Uterus (tissue), 4 donors: ENCODE results near the gene PLCH2. TPM values are rescaled to one million over a fixed set of nuclear protein-coding genes. Genes with fewer than 3 reads are reported as not detected.

ENCODE experiments used
- DNase-seq, 2 donors: peaks; one replicate each; pipeline ENCODE4 v3.0.0-alpha.2; 2019 to 2020
- H3K27ac ChIP-seq, 2 donors: fragments of 200-600 bp; sonication (generic); 1 replicate in 1 of 2; 2 replicates in 1 of 2; pipeline ENCODE4 v1.5.1; 2016 to 2018
- H3K27me3 ChIP-seq, 2 donors: fragments of 200-600 bp; sonication (generic); one replicate each; pipeline ENCODE4 v1.5.1; 2018 to 2019; ENCODE audit warnings: control low read depth in 1 of 2
- H3K36me3 ChIP-seq, 2 donors: fragments of 200-600 bp; sonication (generic); one replicate each; pipeline ENCODE4 v1.5.1; 2019; ENCODE audit warnings: control low read depth in 1 of 2
- H3K4me1 ChIP-seq, 2 donors: fragments of 200-600 bp; sonication (generic); one replicate each; pipeline ENCODE4 v1.5.1; 2018 to 2019; ENCODE audit warnings: control low read depth in 1 of 2
- H3K4me3 ChIP-seq, 2 donors: fragments of 200-600 bp; sonication (generic); 1 replicate in 1 of 2; 2 replicates in 1 of 2; pipeline ENCODE4 v1.5.1; 2018 to 2019; ENCODE audit warnings: mild to moderate bottlenecking in 1 of 2
- H3K9me3 ChIP-seq, 2 donors: fragments of 200-600 bp; sonication (generic); one replicate each; pipeline ENCODE4 v1.5.1; 2019; ENCODE audit warnings: control low read depth in 1 of 2
- POLR2A ChIP-seq, 2 donors: fragments of 450-650 bp; IDR thresholded peaks; one replicate each; pipeline ENCODE4 v1.6.1; 2016; ENCODE audit warnings: antibody characterized with exemption in 2 of 2, mild to moderate bottlenecking in 1 of 2, moderate library complexity in 1 of 2
- intact Hi-C: fragments of 100-400 bp; cut with DNase I; formaldehyde crosslinking; loops from one replicate; pipeline ENCODE4 v1.15.1; 2023; ENCODE audit warnings: low total_unique reads
- total RNA-seq, 4 donors: library from RNA; depleted of rRNA in 3 of 4; stranded (reverse); fragments of >200 nt in 3 of 4; gene quantifications; one replicate each; pipeline versions ENCODE4 v1.1.0 to v1.2.4, GENCODE V29; 2014 to 2023
- TF ChIP-seq, protein P1 (sequence below), 4 experiments: fragments of 200-600 bp in 2 of 4; fragments of 450-650 bp in 2 of 4; sonication (generic) in 2 of 4; IDR thresholded peaks; one replicate each; pipeline ENCODE4 v1.5.1; 2016 to 2019; ENCODE audit warnings: antibody characterized with exemption in 4 of 4, mild to moderate bottlenecking in 2 of 4, moderate library complexity in 1 of 4
- donor health status: DM: yes; HTN: yes; CAD: no.

Gene PLCH2
- total RNA-seq, 4 donors from 2014 or later = 0.21 to 3.0 TPM; not detected in 2

DNA sequence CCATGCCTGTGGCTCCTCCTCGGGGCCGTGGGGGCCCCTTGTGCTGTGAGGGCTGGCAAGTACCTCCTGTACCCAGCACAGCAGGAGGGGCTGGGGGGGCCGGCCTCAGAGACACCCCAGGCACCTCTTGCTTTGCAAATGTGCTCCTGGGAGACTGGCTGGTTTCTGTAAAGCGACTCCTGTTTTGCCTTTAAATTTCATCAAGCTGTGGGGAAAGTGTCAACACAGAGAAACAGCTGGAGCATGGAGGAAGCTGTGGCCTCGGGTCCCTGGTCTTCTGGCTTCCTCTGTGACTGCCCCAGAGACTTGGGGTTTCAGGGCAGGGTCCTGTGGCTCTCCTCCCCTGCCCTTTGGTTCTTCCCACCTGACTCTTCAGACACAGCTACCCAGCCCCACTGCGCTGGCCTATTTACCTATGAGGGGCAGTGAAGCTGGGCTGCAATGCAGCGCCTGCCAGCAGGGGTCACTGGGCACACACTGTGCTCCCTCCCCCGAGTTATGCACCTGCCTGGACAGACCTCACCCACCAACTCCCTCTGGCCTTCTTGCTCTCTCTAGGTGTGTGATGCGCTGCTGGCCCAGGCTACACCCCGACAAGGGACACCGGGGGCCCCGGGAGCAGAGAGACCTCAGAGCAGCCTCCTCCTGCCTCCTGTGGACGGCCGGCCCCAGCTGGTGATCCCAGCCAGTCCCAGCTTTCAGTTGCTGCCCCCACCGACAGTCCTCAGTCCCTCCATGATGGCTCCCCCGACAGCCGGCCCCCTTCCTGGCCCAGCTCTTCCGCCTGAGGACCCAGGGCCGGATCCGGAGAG lies 46.1 kb upstream of the PLCH2 start:
- intact Hi-C loops = no loop called here
- H3K4me3 ChIP-seq = no peak overlapping the region
- H3K36me3 ChIP-seq = no peaks in the 10 kb centered on the region
- TF ChIP-seq POLR2A (IDR thresholded peaks at IDR 0.05) = no peak
- TF ChIP-seq, protein P1, sequence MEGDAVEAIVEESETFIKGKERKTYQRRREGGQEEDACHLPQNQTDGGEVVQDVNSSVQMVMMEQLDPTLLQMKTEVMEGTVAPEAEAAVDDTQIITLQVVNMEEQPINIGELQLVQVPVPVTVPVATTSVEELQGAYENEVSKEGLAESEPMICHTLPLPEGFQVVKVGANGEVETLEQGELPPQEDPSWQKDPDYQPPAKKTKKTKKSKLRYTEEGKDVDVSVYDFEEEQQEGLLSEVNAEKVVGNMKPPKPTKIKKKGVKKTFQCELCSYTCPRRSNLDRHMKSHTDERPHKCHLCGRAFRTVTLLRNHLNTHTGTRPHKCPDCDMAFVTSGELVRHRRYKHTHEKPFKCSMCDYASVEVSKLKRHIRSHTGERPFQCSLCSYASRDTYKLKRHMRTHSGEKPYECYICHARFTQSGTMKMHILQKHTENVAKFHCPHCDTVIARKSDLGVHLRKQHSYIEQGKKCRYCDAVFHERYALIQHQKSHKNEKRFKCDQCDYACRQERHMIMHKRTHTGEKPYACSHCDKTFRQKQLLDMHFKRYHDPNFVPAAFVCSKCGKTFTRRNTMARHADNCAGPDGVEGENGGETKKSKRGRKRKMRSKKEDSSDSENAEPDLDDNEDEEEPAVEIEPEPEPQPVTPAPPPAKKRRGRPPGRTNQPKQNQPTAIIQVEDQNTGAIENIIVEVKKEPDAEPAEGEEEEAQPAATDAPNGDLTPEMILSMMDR (IDR thresholded peaks at IDR 0.05) = no peak
- H3K27me3 ChIP-seq = no peaks in the 10 kb centered on the region
- DNase-seq = no peak
- no peaks in the 10 kb centered on the region for H3K9me3 ChIP-seq
- H3K4me1 ChIP-seq = no peaks in the 10 kb centered on the region
- H3K27ac ChIP-seq = no peak overlapping the region

DNA sequence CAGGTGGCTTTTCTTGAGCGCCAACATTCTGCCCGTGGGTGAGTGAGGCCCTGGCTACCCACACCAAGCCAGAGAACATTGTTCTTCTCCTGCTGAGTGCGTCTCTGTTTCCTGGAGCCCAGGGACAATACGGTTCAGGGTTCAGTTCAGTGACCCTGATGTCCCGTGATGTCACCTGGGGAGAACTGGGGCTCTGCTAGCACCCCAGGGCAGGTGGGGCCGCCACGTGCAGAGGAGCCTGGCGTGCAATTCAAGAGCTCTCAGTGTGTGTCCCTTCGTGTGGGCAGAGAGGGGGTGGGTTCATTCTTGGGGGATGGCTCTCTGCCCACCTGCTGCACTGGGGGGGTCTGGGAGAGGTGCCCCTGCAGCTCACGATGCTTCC lies 45.5 kb upstream of the PLCH2 start:
- no peak overlapping the region for H3K27ac ChIP-seq
- H3K27me3 ChIP-seq = no peaks in the 10 kb centered on the region
- no peak for TF ChIP-seq POLR2A (IDR thresholded peaks at IDR 0.05)
- no peak overlapping the region for H3K4me3 ChIP-seq
- DNase-seq = no peak
- H3K36me3 ChIP-seq = no peaks in the 10 kb centered on the region
- H3K9me3 ChIP-seq = no peaks in the 10 kb centered on the region
- no peaks in the 10 kb centered on the region for H3K4me1 ChIP-seq
- intact Hi-C loops = no loop called here

DNA sequence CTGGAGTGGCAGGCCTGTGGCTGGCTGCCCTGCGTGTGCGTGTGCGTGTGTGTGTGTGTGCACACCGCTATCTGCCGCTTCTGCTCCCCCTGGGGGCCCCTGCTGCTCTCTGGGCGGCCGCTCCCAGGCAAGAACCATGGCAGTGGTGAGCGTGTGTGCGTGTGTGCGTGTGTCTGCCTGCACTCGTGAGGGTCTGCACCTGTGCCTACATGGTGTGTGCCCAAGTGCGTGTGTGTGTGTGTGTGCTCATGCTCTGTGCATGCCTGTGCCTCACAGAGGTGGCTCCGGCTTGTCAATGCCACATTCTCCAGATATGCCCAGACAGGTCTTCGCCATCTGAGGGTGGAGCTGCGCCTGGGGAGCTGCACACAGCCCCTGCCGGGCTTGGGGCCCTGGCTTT lies 45.0 kb upstream of the PLCH2 start:
- H3K27ac ChIP-seq = no peak overlapping the region
- no peaks in the 10 kb centered on the region for H3K9me3 ChIP-seq
- no peaks in the 10 kb centered on the region for H3K27me3 ChIP-seq
- H3K4me1 ChIP-seq = no peaks in the 10 kb centered on the region
- no peak for DNase-seq
- intact Hi-C loops = no loop called here
- no peaks in the 10 kb centered on the region for H3K36me3 ChIP-seq
- no peak overlapping the region for H3K4me3 ChIP-seq
- TF ChIP-seq, protein P1 (IDR thresholded peaks at IDR 0.05) = no peak
- TF ChIP-seq POLR2A (IDR thresholded peaks at IDR 0.05) = no peak

DNA sequence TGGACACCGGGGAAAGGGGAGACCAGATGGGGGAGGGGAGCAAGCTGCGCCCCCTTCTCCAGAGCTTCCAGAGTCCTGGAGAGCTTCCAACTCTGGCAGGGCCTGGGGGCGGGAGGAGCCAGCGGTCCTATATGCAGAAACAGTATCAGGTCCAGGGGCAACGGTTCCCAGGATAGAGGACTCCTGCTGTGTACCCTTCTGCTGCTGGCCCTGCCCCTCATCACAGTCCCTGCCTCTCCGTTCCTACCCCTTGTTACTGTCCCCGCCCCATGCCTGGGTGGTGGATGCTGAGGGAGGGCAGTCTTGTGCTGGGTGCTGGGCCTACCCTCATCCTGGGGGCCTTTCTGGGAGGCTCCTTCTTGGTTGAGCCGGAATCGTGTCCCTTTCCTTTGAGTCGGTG lies 44.6 kb upstream of the PLCH2 start:
- no peaks in the 10 kb centered on the region for H3K36me3 ChIP-seq
- no peaks in the 10 kb centered on the region for H3K27me3 ChIP-seq
- H3K9me3 ChIP-seq = no peaks in the 10 kb centered on the region
- H3K4me1 ChIP-seq = no peaks in the 10 kb centered on the region
- intact Hi-C loops = no loop called here
- H3K27ac ChIP-seq = no peak overlapping the region
- DNase-seq = no peak
- H3K4me3 ChIP-seq = no peak overlapping the region
- TF ChIP-seq, protein P1 (IDR thresholded peaks at IDR 0.05) = no peak
- TF ChIP-seq POLR2A (IDR thresholded peaks at IDR 0.05) = no peak

DNA sequence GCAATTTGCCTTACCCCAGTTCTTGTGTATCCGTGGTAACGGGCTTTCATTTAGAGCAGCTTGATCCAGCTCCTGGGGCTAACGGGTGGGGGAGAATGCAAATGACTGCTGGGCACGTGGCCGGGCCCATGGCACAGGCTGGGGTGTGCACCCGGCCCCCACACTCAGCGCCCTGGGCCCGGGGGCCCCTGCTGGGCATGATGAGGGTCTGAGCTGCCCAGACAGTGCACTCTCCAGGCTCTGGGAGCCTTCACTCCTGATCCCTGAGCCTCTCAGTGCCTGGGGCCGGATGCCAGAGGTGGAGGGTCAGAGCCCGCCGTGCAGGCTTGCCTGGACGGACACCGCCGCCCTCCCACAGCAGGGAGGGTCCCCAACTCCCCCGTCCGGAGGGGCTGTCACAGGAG lies 43.6 kb upstream of the PLCH2 start:
- H3K27me3 ChIP-seq = no peaks in the 10 kb centered on the region
- DNase-seq = no peak
- H3K36me3 ChIP-seq = no peaks in the 10 kb centered on the region
- H3K4me3 ChIP-seq = no peak overlapping the region
- intact Hi-C loops = no loop called here
- H3K27ac ChIP-seq = no peak overlapping the region
- no peak for TF ChIP-seq POLR2A (IDR thresholded peaks at IDR 0.05)
- TF ChIP-seq, protein P1 (IDR thresholded peaks at IDR 0.05) = no peak
- H3K9me3 ChIP-seq = no peaks in the 10 kb centered on the region
- no peaks in the 10 kb centered on the region for H3K4me1 ChIP-seq
